Measurements from ENCODE around the gene DKKL1.

Gene DKKL1

GRCh38 chr19:49340069-49340864, 23.4 kb upstream of the DKKL1 start:
- TF ChIP-seq, protein P1, sequence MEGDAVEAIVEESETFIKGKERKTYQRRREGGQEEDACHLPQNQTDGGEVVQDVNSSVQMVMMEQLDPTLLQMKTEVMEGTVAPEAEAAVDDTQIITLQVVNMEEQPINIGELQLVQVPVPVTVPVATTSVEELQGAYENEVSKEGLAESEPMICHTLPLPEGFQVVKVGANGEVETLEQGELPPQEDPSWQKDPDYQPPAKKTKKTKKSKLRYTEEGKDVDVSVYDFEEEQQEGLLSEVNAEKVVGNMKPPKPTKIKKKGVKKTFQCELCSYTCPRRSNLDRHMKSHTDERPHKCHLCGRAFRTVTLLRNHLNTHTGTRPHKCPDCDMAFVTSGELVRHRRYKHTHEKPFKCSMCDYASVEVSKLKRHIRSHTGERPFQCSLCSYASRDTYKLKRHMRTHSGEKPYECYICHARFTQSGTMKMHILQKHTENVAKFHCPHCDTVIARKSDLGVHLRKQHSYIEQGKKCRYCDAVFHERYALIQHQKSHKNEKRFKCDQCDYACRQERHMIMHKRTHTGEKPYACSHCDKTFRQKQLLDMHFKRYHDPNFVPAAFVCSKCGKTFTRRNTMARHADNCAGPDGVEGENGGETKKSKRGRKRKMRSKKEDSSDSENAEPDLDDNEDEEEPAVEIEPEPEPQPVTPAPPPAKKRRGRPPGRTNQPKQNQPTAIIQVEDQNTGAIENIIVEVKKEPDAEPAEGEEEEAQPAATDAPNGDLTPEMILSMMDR (IDR thresholded peaks at IDR 0.05; ENCODE audit: low read depth, low read length): no peak
- H3K4me3 ChIP-seq (ENCODE audit: low read depth, low read length): no peak overlapping the region

DNA sequence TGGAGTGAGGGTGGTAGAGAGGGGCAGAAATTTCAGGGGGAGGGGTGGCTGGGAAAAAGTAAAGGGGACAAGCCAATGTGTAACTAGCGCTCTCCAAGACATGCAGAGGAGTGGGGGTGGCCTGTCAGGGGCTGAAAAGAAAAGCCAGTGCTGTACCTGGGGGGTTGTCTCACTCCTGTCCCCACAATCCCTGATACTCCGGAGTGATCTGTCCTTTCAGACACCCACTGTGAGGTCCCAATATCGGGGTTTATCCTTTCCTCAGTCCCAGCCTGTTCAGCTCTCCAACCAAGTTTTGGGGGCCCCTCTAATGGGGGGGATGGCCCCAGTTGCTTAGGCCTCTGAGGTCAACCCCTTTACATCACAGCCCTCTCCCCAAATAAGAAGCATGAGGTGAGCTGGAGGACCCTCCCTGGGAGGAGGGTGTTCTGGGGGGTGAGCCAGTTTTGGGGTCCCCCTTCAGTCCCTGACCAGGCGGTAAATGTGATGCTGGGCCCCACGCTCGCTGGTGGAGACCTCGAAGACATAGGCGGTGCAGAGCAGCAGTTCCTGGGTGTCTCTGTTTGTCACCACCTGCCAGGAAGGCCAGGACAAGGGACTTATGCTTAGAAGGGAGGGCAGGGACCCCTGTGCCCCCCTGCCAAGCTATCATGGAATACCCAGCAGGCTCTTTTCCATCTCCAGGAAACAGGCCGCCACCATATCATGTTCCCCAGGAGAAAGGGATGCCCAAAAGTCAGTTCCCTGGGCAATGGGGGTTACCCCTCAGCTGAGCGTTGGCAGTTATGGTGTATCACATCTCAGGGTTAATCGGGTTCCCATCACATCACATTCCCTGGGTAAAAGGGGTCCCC, 22.6 kb upstream of the DKKL1 start:
- TF ChIP-seq, protein P1 (IDR thresholded peaks at IDR 0.05; ENCODE audit: low read depth, low read length): no peak
- no peak overlapping the region for H3K4me3 ChIP-seq (ENCODE audit: low read depth, low read length)

DNA sequence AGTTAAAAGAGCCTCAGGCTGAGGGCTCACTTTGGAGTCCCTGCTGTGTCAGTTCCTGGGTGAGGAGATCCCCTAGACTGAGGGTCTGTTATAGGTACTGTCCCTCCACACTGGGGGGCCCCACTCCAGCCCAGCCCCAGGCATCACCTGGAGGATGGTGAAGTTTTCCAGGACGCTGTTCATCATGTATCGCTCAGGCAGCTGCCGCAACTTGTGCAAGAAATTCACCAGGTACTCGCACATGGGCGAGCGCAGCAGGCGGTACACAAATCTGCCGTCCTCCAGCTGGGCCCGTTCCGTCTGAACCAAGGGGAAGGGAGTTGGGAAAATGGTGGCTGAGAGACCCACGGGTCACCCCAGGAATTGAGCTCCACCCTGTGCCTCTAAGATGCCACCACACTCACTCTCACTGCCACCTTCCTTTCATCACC, 21.4 kb upstream of the DKKL1 start:
- H3K4me3 ChIP-seq (ENCODE audit: low read depth, low read length): no peak overlapping the region
- TF ChIP-seq, protein P1 (IDR thresholded peaks at IDR 0.05; ENCODE audit: low read depth, low read length): no peak

GRCh38 chr19:49343123-49343522, 20.6 kb upstream of the DKKL1 start:
- no peak overlapping the region for H3K4me3 ChIP-seq (ENCODE audit: low read depth, low read length)
- TF ChIP-seq, protein P1 (IDR thresholded peaks at IDR 0.05; ENCODE audit: low read depth, low read length): no peak

DNA sequence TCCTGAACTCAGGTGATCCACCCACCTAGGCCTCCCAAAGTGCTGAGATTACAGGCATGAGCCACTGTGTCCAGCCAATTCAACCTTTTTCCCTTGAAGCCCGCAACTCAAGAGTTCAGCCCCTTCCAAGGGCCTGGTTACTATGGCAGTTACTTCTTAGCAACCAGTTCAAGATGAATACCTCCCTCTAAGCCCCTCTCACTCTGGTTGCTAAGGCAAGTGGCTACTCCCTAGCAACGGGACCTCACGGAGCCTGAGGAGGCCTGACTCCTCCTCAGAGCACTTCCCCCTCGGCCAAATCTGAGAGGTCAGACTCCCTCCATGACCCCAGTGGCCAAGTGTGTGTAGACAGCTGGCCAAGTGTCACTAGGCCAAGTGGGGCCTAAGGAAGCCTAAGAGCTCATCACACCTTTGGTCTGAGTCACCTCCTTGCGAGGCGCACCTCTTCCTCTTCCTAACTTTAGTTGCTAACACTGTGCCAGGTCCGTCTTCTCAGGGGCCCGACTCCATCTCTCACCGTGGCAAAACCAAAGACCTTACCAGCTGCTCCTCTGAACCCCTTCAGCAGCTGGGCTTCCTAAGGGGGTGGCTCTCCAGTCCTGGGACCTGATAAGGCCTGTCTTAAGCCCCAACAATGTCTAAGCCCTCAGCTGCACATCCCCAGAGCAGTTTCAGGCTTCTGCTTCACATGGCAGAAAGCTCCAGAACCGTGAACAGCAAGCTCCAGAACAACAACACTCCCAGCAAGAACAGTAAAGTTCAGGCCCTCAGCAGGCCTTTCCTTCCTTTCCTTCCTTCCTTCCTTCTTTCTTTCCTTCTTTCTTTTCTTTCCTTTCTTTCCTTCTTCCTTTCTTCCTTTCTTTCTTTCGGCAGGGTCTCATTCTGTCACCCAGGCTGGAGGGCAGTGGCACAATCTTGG, 18.9 kb upstream of the DKKL1 start:
- TF ChIP-seq, protein P1 (IDR thresholded peaks at IDR 0.05; ENCODE audit: low read depth, low read length): no peak

DNA sequence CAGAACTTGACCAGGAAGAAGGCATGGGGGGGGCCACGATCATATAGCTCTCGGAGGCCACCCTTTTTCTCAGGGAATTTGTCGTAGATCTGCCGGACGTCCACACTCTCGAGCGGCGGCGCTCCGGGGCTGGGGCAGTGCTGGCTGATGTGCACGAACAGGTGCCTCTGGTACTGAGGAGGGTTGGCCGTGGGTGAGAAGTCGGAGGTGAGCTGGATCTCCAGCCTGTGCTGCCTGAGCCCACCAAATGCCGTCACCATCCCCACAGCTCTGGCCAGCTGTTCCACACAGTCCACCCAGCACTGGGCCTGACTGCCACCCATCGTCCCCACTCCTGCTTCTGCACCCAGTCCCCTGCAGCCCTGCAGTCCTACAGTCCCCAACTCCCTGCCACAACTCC, 16.5 kb upstream of the DKKL1 start:
- H3K4me3 ChIP-seq (ENCODE audit: low read depth, low read length): no peak overlapping the region
- TF ChIP-seq, protein P1 (IDR thresholded peaks at IDR 0.05; ENCODE audit: low read depth, low read length): no peak

More for the DNA sequence above, 18.9 kb upstream of the DKKL1 start:
- H3K4me3 ChIP-seq (ENCODE audit: low read depth, low read length): no peak overlapping the region
